ENCODE measurements around the gene KLHL25.
A peak's percentile ranks its signal among the peaks of the same experiment; 100 is the strongest.
"Not testable (repeated sequence)": the region's sequence is repeated elsewhere in the genome, so short reads cannot be mapped to it uniquely, and the experiment has no call there.

KLHL25 gene, protein sequence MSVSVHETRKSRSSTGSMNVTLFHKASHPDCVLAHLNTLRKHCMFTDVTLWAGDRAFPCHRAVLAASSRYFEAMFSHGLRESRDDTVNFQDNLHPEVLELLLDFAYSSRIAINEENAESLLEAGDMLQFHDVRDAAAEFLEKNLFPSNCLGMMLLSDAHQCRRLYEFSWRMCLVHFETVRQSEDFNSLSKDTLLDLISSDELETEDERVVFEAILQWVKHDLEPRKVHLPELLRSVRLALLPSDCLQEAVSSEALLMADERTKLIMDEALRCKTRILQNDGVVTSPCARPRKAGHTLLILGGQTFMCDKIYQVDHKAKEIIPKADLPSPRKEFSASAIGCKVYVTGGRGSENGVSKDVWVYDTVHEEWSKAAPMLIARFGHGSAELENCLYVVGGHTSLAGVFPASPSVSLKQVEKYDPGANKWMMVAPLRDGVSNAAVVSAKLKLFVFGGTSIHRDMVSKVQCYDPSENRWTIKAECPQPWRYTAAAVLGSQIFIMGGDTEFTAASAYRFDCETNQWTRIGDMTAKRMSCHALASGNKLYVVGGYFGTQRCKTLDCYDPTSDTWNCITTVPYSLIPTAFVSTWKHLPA

DNA sequence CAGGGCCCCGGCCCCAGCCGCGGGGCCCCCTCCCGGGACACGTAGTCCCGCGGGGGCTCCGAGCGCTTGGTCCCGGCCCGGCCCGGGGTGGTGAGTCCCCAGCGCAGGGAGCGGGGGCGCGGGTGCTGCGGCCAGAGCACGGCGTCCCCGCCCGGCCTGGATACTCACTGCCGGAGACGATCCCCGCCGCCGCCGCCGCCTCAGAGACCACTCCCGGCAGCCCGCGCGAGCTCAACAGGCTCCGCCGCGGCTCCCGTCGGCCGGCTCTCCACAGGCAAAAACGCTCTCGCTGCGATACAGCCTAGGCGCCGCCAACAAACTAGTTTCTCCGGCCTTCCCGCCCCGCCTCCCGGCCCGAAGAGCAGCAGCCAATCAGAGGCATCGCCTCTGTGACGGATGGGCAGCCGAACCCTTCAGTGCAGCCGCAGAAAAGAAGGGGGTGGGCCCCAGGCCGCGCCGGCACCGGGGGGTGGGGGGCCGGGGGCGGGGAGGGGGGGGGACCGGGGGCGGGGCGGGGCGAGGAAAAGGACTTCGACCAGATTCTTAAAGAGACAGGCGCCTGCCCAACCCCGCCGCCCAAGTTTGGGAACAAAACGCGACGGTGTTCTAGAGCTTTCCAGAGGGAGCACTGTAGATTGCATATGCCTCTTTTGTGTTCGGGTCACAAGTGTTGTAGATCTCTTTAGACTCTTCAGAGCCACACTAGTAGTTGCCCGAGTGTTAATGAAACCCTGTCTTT, at the start of gene KLHL25:
KLHL25 (minus strand) TSS at position 328 of the 739 bp plus-strand sequence. CDS start 25,115 bp downstream, outside the sequence.
- DNase-seq (ENCODE audit: low read depth): peak; percentile 96

DNA sequence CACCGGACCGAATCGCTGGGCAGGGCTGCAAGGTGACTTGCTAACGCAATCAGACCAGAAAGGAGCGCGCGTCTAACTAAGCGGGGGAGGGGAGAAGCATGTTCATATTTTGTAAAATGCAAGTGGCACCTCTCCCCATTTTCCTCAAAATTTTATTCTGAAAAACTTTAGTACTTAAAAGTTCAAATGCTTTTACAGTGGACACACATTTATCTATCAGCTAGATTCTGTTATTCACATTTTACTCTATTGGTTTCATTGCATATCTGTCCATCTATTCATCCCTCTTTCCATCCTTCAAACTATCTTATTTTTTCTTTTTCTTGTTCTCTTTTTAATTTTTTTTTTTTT, 46.1 kb upstream of the KLHL25 start:
- DNase-seq (ENCODE audit: low read depth): no peak

DNA sequence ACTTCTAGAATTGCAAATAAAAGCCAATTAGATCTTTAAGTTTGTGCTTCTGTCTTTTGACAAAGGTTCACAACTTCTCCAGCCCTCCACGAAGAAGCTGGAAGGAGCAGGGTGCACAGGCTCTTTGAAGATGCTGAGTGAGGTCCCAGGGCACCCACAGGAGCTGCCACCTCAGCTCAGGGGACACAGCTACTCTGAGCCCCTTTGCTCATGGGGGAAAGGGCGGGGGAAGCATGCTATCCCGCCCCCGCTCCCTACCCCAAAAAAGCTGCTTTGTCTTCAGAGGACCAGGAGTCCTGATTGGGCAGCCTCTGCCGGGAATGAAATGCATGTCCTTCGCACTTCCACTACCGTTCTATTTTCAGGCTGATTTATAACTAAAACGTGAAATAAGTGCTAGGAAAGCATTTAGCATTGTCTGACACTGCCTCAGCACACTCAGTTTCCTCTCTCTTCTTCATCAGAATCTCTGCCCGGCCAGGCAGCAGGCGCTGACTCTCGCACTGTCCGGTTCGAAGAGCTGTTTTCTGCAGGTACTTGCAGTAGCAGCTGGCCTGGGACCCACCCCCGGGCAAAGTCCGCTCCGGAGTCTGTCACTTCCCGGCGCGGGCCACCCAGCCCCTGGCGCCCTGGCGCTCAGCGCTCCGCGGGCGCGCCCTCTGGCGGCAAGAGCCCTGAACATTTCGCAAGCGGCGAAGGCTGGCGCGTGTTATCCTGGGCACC, 45.5 kb upstream of the KLHL25 start:
- peak; percentile 66 for DNase-seq (ENCODE audit: low read depth)

DNA sequence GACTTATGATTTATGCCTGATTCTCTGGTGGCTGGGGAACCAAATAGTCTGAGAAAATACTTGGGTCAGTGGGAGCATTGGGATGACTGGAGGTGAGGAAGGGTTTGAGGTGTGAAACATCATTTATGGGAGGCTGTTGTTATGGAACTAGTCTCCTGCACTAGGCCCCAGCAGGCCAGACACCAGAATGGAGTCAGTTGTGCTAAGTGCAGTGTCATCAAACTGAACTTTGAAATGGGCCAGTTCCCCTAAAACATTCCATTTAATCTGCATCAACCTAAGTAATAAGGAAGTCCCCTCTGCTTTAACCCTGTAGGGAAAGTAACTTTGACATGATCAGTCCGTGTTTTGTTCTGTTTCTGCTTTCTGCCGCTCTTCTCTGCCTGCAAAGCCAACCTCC, 44.9 kb upstream of the KLHL25 start:
- no peak for DNase-seq (ENCODE audit: low read depth)

DNA sequence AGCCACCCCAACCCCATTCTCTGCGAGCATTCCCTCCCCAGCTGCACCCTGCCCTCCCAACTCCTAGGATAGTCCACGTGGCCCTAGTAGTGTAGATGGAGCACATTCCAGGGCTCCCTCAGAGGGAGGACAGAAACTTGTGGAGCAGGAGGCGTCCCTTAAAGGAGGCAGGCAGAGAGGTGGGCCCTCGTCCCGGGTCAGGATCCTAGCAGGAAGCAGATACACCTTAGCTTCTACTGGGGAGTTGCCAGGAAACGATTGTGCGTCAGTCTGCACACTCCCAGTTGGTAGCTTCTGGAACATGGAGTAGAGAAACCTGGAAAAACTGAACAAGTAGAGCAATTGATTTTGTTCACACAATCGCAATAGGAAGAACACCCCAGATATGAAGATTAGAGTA, 43.9 kb upstream of the KLHL25 start:
- no peak for DNase-seq (ENCODE audit: low read depth)

DNA sequence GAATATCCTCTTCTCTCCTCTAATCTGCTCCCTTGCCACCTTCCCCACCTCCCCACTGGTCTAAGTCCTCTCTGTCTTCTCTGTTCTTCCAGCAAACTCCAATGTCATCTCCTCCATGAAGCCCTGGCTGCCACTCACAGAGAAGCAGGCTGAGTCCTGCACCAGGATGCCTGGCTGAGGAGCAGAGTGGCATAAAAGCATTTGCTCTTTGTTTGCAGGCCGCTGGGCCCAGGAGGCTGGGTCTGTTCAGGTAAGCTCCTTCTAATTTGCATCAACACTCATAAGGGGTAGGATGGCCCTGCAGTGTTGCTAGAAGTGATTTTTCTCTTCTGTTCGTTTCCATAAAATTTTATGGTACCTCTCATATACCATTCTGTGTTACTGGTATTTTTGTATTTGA, 43.2 kb upstream of the KLHL25 start:
- DNase-seq (ENCODE audit: low read depth): no peak

DNA sequence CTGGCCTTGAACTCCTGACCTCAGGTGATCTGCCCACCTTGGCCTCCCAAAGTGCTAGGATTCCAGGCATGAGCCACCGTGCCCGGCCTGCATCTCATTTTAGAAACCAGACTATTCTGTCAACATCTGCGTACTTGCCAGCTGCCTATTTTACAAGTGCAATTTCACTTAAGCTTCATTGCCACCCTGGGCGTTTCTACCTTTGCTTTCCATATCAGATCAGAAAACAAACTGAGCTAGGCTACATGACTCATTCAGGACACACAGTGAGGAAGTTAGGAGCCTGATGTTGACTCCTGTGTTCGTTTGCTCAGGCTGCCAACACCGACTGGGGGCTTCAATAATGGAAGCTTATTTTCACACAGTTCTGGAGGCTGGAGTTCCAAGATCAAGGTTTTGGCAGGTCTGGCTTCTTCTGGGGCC, 42.3 kb upstream of the KLHL25 start:
- no peak for DNase-seq (ENCODE audit: low read depth)

DNA sequence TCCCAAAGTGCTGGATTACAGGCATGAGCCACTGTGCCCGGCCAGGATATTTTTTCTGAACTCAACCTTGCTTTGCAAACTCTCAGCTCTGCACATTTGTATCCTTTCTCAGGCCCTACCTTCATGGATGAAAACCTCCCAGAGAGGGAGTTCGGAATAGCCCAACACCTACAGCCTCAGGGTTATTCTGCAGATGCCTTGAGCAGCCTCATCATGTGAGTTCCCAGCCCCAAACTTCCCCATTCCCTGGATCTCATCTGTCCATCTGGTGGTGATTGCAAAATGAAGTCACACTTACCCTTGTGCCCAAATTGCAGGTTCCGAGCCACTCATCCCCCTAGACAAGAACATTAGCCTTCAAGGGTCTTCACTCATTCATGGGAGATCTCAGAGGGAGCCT, 39.9 kb upstream of the KLHL25 start:
- DNase-seq (ENCODE audit: low read depth): no peak

DNA sequence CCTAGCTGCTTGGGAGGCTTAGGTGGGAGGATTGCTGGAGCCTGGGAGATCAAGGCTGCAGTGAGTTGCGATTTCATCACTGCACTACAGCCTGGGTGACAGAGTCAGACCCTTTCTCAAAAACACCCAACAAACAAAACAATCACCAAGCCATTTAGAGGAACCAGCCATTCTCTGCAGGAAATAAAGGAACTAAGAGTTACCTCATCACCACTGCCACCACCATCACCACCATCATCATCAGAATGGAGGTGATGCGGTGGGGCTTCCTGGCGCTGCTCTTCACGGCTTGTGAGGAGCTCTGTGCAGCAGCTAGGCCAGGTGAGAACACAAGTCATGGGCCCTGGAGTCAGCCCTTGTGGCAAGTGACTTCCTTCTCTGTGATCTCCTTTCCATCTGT, 37.7 kb upstream of the KLHL25 start:
- DNase-seq (ENCODE audit: low read depth): no peak

DNA sequence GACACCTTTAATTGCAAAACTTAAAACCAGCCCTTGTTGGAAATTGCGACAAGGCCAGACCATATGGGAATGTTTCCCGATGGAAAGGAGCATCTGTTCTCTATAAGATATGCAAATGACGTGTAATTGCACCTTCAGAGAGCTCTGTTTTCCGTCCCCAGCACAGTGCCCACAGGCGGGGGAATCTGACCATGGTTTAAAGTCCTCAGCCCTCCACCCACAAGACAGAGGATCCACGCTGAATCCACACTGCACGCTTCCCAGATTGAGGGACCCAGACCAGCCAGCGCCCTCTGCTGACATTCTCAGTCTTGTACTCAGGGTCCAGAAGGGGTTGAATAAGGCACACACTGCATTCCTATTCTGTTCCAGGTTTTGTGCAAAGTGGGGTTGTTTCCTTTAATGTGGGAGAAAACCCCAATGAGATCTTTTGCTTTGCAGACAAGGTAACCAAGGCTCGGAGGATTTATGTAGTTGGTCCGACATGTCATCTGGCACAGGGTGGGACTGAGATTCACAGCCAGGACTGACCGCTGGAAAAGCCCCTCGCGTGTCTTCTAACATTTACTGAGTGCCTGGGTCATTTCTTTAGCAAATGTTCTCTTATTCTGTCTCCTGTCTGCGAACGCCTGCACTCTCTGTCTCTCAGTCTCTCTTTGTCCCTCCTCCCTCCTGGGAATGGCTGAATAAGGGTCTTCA, 36.8 kb upstream of the KLHL25 start:
- peak; percentile 67 for DNase-seq (ENCODE audit: low read depth)

DNA sequence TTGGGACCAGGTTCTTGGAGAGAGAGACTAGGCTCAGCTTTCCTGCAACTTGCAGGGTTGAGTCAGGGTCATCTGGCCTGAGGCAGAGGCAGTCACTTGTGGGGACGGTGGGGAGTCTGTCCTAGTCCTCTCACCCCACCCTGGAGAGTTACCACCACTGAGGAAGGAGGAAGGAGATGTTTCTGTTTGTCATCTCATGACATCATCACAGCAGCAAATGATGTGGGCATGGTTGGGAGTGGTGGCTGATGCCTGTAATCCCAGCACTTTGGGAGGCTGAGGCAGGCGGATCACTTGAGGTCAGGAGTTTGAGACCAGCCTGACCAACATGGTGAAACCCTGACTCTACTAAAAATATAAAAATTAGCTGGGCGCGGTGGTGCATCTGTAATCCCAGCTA, 35.0 kb upstream of the KLHL25 start:
- not testable (repeated sequence) for DNase-seq (ENCODE audit: low read depth)

DNA sequence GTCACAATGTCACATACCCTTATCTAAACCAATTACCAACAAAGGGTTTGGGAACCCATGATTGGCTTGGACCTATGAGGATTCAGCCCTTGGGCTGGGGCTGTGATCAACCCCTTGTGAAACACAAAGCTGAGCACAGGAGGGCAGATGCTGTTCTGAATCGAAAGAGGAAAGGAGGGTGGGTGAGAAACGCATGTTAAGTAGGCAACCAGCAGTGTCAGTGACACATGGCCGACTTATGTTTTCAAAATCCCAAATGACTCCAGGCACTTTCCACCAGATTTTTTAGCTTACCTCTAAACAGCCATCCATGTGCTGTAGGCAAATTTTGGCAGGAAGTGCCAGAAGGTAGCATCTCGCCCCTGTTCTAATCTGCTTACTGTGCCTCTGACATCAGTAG, 34.1 kb upstream of the KLHL25 start:
- DNase-seq (ENCODE audit: low read depth): no peak

DNA sequence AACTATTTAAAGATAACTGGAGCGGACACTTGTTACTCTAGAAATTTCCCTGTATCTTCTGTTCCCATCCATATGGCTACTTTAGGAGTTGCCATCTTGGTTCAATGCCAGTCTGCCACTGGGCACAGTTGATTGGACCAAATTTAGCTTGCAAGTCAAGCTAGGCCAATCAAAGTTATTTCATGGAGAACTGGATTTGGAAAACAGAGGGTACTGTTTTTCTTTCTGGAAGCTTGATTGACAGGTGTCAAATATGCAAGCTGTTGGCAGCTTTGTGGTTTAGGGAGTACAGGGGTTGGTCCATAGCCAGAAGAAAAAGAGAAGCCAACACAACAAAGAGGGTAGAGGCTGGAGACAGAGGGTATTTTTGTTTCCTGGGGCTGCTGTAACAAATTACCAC, 33.4 kb upstream of the KLHL25 start:
- no peak for DNase-seq (ENCODE audit: low read depth)

DNA sequence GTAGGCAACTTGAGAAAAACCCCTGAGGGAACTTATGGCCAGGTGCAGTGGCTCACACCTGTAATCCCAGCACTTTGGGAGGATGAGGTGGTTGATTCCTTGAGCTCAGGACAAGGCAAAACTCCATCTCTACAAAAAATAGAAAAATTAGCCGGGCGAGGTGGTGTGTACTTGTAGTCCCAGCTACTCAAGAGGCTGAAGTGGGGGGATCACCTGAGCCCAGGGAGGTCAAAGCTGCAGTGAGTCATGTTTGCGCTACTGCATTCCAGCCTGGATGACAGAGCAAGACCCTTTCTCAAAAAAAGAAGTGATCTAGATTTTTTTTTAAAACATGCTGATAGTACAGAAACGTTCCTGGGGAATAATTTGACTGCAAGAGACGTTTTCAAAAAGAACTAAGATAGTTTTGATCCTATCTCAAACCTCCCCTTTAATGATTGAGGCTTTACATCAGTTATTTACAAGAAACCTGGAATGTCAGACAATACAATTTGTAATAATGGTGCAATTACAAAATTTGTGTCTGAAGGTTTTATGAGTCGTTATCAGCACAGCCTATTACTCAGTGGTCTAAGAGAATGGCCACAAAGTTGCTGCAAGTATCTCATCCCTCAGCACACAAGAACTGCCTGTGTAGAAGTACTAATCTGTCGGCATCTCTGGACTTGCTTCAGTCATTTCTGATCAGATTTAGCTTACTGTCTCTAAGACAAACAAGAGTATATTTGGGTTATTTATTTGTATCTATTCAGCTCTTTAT, 32.2 kb upstream of the KLHL25 start:
- no peak for DNase-seq (ENCODE audit: low read depth)

DNA sequence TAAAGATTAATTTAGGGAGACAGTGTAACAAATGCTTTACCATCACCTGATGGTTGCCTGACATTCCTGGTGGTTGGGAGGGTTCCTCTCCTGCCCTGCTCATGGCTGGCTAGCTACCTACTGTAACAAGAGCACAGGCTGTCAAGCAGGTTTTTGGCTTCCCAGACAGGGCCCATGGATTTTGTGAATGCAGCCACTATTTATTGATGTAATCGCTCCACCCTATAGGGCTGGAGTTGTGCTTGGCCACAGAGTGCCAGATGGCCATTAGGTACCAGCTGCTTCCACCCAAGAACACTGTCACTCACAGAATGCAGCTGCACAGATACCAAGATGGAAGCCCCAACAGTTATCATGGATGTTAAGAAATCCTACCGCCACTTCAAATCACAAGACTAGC, 31.0 kb upstream of the KLHL25 start:
- no peak for DNase-seq (ENCODE audit: low read depth)

DNA sequence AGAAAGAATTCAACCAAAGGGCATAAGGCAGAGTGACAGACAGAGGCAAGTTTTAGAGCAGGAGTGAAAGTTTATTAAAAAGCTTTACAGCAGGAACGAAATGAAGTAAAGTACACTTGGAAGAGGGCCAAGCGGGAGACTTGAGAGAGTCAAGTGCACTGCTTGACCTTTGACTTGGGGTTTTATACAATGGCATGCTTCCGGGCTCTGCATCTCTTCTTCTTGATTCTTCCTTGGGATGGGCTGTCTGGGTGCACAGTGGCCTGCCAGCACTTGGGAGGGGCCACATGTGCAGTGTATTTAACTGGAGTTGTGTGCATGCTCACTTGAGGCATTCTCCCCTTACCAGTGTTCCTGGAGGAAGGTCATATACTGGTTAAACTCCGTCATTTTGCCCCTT, 30.4 kb upstream of the KLHL25 start:
- no peak for DNase-seq (ENCODE audit: low read depth)

DNA sequence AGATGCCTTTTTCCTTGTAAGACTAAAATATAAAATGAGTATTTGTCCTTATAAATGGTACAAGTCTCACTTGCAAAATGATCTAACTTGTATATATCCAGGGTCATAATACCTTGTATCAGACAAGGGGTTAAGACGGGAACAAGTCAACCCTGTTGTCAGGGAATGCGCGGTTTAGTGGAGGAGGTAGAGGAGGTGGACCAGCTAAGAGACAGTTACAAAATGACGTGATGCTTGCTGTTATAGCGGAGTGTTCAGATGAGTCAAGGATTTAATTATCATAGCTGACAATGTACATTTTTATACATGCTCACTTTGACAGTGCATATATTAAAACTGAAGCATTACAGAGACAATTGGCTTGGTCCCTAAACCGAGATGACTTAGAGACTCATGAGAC, 26.8 kb upstream of the KLHL25 start:
- no peak for DNase-seq (ENCODE audit: low read depth)

DNA sequence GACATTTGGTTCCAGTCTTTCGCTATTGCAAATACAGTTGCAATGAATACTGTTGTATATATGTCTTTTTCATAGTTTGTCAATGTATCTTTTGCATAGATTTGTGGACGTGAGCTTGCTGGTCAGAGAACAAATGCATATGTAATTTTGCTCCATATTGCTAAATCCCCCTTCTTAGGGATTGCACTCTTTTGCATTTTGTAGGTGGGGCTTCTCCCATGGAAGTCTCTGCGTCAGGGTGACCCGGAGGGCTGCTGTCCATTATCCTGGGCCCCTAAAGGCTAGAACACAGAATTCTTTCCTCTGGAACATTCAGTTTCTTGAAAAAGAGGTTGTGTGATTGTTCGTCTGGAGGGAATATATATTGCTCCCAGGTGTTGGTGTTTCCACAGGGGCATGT, 25.2 kb upstream of the KLHL25 start:
- no peak for DNase-seq (ENCODE audit: low read depth)

DNA sequence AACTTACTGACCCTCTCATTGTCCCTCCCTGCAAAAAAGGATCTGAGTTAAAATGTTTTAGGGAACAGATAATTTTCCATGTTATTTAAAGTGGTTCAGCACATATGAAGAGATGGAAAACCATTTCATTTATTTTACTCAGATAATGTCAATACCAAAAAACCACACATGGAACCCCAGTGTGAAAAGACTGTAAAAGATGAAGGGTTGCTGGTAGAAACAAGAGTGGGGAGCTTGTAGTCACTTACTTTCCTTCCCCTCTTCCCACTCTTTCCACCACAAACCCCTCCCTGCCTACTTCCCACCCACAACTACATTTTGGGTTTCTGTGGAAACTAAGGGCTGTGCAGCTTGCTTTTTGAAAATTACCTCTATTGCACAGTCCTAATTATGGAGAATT, 18.5 kb upstream of the KLHL25 start:
- no peak for DNase-seq (ENCODE audit: low read depth)

DNA sequence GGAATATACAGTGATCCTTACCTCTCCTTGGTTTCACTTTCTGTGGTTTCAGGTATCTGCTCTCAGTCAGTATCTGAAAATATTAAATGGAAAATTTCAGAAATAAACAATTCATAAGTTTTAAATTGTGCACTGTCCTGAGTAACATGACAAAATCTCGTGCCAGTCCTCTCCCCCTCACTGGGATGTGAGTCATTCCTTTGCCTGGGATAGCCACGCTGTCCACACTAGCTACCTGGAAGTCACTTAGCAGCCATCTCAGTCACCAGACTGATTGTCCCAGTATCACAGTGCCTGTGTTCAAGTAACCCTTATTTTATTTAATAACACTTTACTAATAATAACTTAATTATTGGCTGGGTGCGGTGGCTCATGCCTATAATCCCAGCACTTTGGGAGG, 15.3 kb upstream of the KLHL25 start:
- peak; percentile 10 for DNase-seq (ENCODE audit: low read depth)

DNA sequence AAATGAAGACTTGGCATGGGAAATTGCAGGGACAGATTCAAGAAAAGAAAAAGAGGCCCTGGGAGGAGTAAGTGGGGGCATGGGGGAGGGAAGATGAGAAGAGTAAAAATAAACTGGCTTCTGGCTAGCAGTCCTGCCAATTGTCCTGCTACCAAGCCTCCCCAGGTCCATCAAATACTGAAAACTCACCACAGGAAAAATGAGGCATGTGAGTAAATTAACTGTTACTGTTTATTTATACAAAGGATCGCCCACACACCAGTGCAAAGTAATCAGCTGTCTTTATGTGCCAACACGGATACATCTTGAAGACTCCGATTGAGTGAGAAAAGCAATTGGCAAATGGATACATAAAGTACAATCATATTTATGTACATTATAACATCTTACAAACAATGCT, 10.7 kb upstream of the KLHL25 start:
- no peak for DNase-seq (ENCODE audit: low read depth)

Measured in EH (cell line).